Fibroblast of the aortic adventitia (primary cell): Measurements from ENCODE around the gene PTPRN. TPM values are rescaled to one million over a fixed set of nuclear protein-coding genes. Genes with fewer than 3 reads are reported as not detected.
A peak's percentile ranks its signal among the peaks of the same experiment; 100 is the strongest.

Experiments used
- DNase-seq: peaks from one replicate; pipeline ENCODE4 v3.0.0-alpha.2; 2010; ENCODE audit warnings: low read depth
- H3K4me3 ChIP-seq: 2 replicates; pipeline ENCODE4 v1.5.1; 2011; ENCODE audit warnings: low read depth, mild to moderate bottlenecking, control low read depth, low read length, moderate library complexity
- total RNA-seq: library from RNA; depleted of rRNA; stranded (reverse); fragments of >200 nt; gene quantifications from 2 replicates; pipeline ENCODE4 v1.2.3, GENCODE V29; 2012; ENCODE audit warnings: low replicate concordance
- TF ChIP-seq, protein P1 (sequence below): IDR thresholded peaks from 2 replicates; pipeline ENCODE4 v1.5.1; 2011; ENCODE audit warnings: mild to moderate bottlenecking, low read length, control low read depth, inconsistent platforms; ENCODE audit not compliant: insufficient read depth

Gene PTPRN
- total RNA-seq, 1 donor = 0.36 TPM

DNA sequence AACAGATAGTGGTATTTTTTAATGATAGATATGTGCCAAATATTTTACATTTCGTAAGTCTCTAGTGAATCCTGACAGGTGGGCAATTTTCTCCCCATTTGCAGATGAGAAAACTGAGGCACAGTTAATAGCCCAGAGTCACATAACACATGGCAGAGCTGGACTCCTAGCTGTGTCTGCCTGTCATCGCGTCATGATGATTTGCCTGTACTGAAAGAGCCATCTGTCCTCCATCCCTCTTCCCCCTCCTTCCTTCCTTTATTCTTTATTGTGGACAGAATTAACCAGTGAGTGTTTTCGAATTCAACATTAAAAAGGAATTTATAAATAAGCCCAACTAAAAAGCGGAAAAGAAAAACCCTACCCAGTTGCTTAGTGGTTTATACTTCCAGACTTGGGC is 26.8 kb downstream of the PTPRN start:
- no peak for DNase-seq
- TF ChIP-seq, protein P1, sequence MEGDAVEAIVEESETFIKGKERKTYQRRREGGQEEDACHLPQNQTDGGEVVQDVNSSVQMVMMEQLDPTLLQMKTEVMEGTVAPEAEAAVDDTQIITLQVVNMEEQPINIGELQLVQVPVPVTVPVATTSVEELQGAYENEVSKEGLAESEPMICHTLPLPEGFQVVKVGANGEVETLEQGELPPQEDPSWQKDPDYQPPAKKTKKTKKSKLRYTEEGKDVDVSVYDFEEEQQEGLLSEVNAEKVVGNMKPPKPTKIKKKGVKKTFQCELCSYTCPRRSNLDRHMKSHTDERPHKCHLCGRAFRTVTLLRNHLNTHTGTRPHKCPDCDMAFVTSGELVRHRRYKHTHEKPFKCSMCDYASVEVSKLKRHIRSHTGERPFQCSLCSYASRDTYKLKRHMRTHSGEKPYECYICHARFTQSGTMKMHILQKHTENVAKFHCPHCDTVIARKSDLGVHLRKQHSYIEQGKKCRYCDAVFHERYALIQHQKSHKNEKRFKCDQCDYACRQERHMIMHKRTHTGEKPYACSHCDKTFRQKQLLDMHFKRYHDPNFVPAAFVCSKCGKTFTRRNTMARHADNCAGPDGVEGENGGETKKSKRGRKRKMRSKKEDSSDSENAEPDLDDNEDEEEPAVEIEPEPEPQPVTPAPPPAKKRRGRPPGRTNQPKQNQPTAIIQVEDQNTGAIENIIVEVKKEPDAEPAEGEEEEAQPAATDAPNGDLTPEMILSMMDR = no peak
- no peak overlapping the region for H3K4me3 ChIP-seq

DNA sequence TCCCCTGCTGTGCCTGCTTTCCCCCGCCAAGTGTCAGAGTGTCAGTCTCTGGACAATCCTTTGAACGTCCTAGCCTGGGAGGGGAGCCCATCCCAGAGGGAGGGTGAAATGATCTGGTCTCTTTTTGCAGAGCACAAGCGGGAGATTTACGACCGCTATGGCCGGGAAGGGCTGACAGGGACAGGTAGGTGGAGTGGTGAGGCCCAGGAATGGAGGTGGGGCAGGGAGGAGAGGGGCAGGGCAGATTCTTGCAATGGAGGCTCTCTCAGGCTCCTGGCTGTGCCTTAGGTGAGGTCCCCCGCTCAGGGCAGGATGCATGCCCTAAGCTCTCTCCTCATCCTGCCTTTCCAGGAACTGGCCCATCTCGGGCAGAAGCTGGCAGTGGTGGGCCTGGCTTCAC is 27.6 kb downstream of the PTPRN start:
- TF ChIP-seq, protein P1 = no peak
- no peak for DNase-seq

DNA sequence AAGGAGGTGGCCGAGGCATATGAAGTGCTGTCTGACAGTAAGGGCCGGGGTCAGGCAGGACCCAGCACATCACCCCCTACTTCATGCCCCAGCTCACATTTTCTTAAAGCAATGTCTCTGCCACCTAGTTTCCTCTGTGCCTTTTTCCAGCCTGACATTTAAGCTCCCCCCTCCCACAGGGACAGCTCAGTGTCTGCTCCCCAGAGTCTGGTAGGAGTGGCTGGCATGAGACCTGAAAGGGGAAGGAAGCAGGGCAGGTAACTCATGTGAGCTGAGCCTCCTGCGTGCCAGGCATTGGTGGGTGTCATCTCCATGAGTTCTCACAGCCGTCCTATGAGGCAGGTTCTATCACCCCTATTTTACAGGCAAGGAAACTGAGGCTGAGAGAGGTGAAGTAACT is 28.6 kb downstream of the PTPRN start:
- H3K4me3 ChIP-seq = no peak overlapping the region
- TF ChIP-seq, protein P1 = no peak
- no peak for DNase-seq

More for the DNA sequence above, 27.6 kb downstream of the PTPRN start:
- no peak overlapping the region for H3K4me3 ChIP-seq

DNA sequence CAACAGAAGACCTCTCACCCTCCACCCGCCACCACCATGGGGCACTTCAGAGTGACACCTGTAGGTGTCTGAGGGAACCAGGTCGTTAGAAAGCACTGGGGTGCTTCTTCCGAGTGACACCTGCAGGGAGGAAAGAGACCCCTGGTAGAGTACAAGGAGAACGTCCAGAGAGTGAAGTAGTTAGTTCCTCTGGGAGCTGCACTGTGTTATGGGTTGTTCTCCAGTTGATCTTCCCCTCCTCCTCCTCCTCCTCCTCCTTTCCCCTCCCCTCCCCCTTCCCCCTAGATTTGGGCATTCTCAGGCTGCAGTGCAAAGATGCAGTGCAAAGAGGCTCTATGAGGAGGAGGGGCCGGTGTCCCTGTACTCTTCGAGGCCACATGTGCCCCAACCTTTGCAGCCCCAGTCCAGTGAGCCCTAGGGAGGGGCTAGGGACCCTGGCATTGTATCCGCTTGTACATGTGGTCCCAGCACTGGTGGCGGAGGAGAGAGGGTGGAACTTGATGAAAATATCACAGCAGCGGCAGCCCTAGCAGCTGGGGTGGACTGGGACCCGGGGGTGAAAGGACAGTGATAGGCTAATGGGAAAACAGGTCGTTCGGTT is 29.2 kb downstream of the PTPRN start:
- no peak for DNase-seq
- H3K4me3 ChIP-seq = peak overlapping the region; percentile 86
- TF ChIP-seq, protein P1 = no peak

DNA sequence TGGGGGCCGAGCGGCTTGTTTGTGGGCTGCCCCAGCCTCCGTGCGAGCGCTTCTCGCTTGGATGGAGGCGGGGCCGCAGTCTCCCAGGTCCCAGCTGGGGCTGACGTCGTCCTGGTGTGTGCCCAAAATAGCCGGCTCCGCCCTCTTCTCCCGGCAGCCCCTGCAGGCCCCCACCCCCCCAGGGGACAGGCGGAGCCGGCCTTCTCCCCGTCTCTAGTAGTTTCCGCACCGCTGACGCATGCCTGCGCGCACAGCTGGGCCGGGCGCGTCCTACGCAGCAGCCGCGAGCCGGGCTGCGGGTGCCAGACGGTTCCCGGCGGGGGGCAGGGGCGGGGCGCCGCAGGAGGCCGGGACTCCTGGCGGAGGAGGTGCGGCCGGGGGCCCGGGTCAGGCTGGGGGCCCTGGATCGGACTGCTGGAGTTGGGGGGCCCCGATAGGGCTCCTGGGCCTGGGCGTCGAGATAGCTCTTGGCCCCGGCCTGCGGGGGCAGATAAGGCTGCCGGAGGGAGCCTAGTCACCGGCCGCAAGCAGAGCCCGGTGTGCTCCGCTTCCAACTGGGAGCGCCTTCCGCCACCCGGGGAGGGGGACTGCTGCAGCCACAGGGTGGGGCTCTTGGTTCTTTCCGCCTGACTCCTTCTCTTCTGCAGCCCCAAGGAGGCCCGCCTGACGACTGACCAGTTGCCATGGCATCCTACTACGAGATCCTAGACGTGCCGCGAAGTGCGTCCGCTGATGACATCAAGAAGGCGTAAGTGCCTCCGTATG is 29.9 kb downstream of the PTPRN start, which contains the start of gene DNAJB2:
Gene DNAJB2 (plus strand): TSS at position 216 of the 765 bp plus-strand sequence. CDS start 468 bp downstream, at position 684.
- DNase-seq = peak; percentile 99
- peak within 1 kb of the TSS; percentile 86 for H3K4me3 ChIP-seq
- TF ChIP-seq, protein P1 = peak; percentile 6

DNA sequence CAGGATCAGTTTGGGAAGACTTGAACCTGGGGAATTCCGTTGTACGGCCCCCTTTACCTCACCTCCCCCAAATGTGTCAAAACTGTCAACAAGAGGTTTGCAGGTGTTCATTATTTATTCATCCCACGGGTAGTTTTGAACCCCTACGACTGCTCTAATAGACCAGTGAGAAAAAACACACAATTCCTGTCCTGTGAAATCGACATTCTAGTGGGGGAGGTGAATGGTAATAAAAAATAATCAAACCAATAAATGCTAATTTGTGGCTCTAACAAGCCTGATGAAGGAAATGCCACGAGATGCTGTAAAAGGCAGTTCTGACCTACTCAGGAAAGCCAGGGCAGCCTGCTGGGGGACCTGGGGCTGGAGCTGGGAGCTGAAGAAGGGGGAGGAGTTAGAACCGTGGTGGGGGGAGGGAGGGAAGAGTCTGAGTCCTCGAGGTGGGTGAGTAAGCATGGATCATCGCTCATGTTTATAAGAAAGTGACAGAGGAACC is 30.5 kb downstream of the PTPRN start:
- H3K4me3 ChIP-seq = peak overlapping the region; percentile 41
- TF ChIP-seq, protein P1 = peak; percentile 9
- DNase-seq = no peak
